Endothelial cell of umbilical vein (primary cell): Measurements from ENCODE around the gene CBFA2T3. TPM values are rescaled to one million over a fixed set of nuclear protein-coding genes. Genes with fewer than 3 reads are reported as not detected.

Experiments
- BruUV-seq: library from RNA; stranded (reverse); fragments of 400-500 nt; replicated peaks from 2 replicates; lab custom pipeline; 2021; lab: Mats Ljungman, UMichigan
- CTCF ChIA-PET: fragments of 300-600, 350-600 bp; sonication (Branson Sonifier 250); formaldehyde crosslinking; loops from one replicate; lab custom pipeline; 2021; ENCODE audit warnings: antibody characterized with exemption, inconsistent platforms; lab: Charles Lee
- POLR2A ChIA-PET: fragments of 300-600, 350-600 bp; sonication (Branson Sonifier 250); formaldehyde crosslinking; loops from one replicate; lab custom pipeline; 2021; ENCODE audit warnings: antibody characterized with exemption, inconsistent platforms; lab: Charles Lee
- DNase-seq: peaks from one replicate; pipeline ENCODE4 v3.0.0-alpha.2; 2011; ENCODE audit warnings: low read depth, low spot score
- FAIRE-seq: peaks from 2 replicates; lab custom pipeline; 2011; peaks lifted over from hg19 to GRCh38; lab: Jason Lieb, UNC
- H2AFZ ChIP-seq: 2 replicates; pipeline ENCODE4 v1.6.0; 2012; ENCODE audit warnings: low read depth, low read length, control low read depth, inconsistent platforms
- H3K27ac ChIP-seq: 2 replicates; pipeline ENCODE4 v1.5.1; 2011; ENCODE audit warnings: low read depth, mild to moderate bottlenecking, control low read depth, low read length, moderate library complexity; ENCODE audit not compliant: insufficient read depth
- H3K27me3 ChIP-seq, 2 experiments: 2 replicates each; pipeline versions ENCODE4 v1.6.0 to v1.6.1; 2011; ENCODE audit warnings: low read length in 2 of 2, mixed read lengths in 1 of 2; ENCODE audit not compliant: control insufficient read depth in 2 of 2, insufficient read depth in 2 of 2
- H3K36me3 ChIP-seq, 2 experiments: 2 replicates in 1 of 2; 3 replicates in 1 of 2; pipeline ENCODE4 v1.5.1; 2011; ENCODE audit warnings: low read length in 2 of 2, mild to moderate bottlenecking in 1 of 2, moderate library complexity in 1 of 2; ENCODE audit not compliant: control insufficient read depth in 2 of 2, insufficient read depth in 2 of 2; ENCODE audit errors: extremely low read depth in 1 of 2
- H3K4me1 ChIP-seq: 3 replicates; pipeline ENCODE4 v1.5.1; 2011; ENCODE audit warnings: mild to moderate bottlenecking, low read length; ENCODE audit not compliant: control insufficient read depth, insufficient read depth; ENCODE audit errors: extremely low read depth
- H3K4me2 ChIP-seq: 2 replicates; pipeline ENCODE4 v1.6.1; 2011; ENCODE audit warnings: low read length, control low read depth, mixed read lengths; ENCODE audit not compliant: insufficient read depth
- H3K4me3 ChIP-seq, 3 experiments: fragments of 200-600 bp in 1 of 3; sonication (generic), shearing (Covaris generic) in 1 of 3; replicated peaks in 1 of 3; 2 replicates each; pipeline ENCODE4 v1.5.1; 2011 to 2016; ENCODE audit warnings: control low read depth in 3 of 3, low read length in 3 of 3, mild to moderate bottlenecking in 2 of 3, inconsistent platforms in 1 of 3, low read depth in 1 of 3, moderate library complexity in 1 of 3; ENCODE audit not compliant: insufficient read depth in 1 of 3
- H3K79me2 ChIP-seq: 2 replicates; pipeline ENCODE4 v1.6.0; 2012; ENCODE audit warnings: low read length, inconsistent platforms; ENCODE audit not compliant: control insufficient read depth, insufficient read depth
- H3K9ac ChIP-seq: replicated peaks from 2 replicates; pipeline ENCODE3; 2011; ENCODE audit warnings: low read length, control low read depth; ENCODE audit not compliant: insufficient read depth; ENCODE audit errors: extremely low read depth
- H3K9me1 ChIP-seq: replicated peaks from 3 replicates; pipeline ENCODE4 v1.6.0; 2011; ENCODE audit warnings: mild to moderate bottlenecking, low read length; ENCODE audit not compliant: control insufficient read depth, insufficient read depth; ENCODE audit errors: extremely low read depth
- H3K9me3 ChIP-seq: replicated peaks from 2 replicates; pipeline ENCODE4 v1.5.1; 2012; ENCODE audit warnings: low read length, inconsistent platforms; ENCODE audit not compliant: control insufficient read depth, insufficient read depth
- H4K20me1 ChIP-seq: replicated peaks from 2 replicates; pipeline ENCODE3; 2011; ENCODE audit warnings: mild to moderate bottlenecking, low read length; ENCODE audit not compliant: control insufficient read depth, insufficient read depth; ENCODE audit errors: extremely low read depth
- CTCF ChIP-seq, 2 donors: IDR thresholded peaks; 1 replicate in 1 of 2; 2 replicates in 1 of 2; pipeline ENCODE4 v1.5.1; 2011; ENCODE audit warnings: low read length in 2 of 2, mild to moderate bottlenecking in 2 of 2, moderate library complexity in 2 of 2, control low read depth in 1 of 2, inconsistent platforms in 1 of 2, low read depth in 1 of 2; ENCODE audit not compliant: insufficient read depth in 1 of 2; ENCODE audit errors: extremely low read depth in 1 of 2
- EZH2 ChIP-seq: IDR thresholded peaks from 2 replicates; pipeline ENCODE4 v1.6.1; 2012; ENCODE audit warnings: borderline replicate concordance, low read depth, mild to moderate bottlenecking, moderate library complexity, low read length, inconsistent platforms; ENCODE audit not compliant: severe bottlenecking
- FOS ChIP-seq: IDR thresholded peaks from 2 replicates; pipeline ENCODE4 v1.6.1; 2011; ENCODE audit warnings: mild to moderate bottlenecking, low read length, moderate library complexity, borderline replicate concordance; ENCODE audit not compliant: insufficient read depth
- GATA2 ChIP-seq: IDR thresholded peaks from 2 replicates; pipeline ENCODE4 v1.7.0; 2011; ENCODE audit warnings: low read depth, mild to moderate bottlenecking, moderate library complexity, mixed read lengths, low read length; ENCODE audit not compliant: insufficient read length, insufficient read depth
- JUN ChIP-seq: IDR thresholded peaks from 2 replicates; pipeline ENCODE4 v1.6.1; 2011; ENCODE audit warnings: borderline replicate concordance, low read depth; ENCODE audit not compliant: insufficient read length, insufficient read depth
- MAX ChIP-seq: IDR thresholded peaks from 2 replicates; pipeline ENCODE4 v1.6.1; 2011; ENCODE audit not compliant: insufficient read depth, insufficient read length
- MYC ChIP-seq: IDR thresholded peaks from one replicate; pipeline ENCODE4 v1.6.1; 2011; ENCODE audit warnings: mild to moderate bottlenecking, low read depth, low read length
- POLR2A ChIP-seq: IDR thresholded peaks from 2 replicates; pipeline ENCODE4 v1.6.1; 2012; ENCODE audit warnings: low read depth, mild to moderate bottlenecking, control low read depth, low read length
- POLR2AphosphoS5 ChIP-seq: IDR thresholded peaks from 2 replicates; pipeline ENCODE4 v1.6.1; 2012; ENCODE audit warnings: low read depth, mild to moderate bottlenecking, control low read depth, low read length, moderate library complexity; ENCODE audit not compliant: insufficient read depth
- dilution Hi-C: fragments of 300-500 bp; cut with MboI; formaldehyde crosslinking; loops from one replicate; pipeline ENCODE4 v1.15.0; 2019; ENCODE audit warnings: low sequenced_read_pairs; ENCODE audit not compliant: extremely low pct_ligation_motif_present
- intact Hi-C: fragments of 100-400 bp; cut with micrococcal nuclease; formaldehyde crosslinking; loops from one replicate; pipeline ENCODE4 v1.10.0; 2022
- polyA plus RNA-seq, 4 experiments: library from polyadenylated mRNA; depleted of rRNA in 3 of 4; stranded (reverse) in 3 of 4; unstranded in 1 of 4; fragments of >200 nt; gene quantifications; 2 replicates each; pipeline versions ENCODE4 v1.2.1 to v1.2.3, GENCODE V29; 2011 to 2012; ENCODE audit warnings: missing spikeins in 1 of 4
- total RNA-seq: library from RNA; stranded (reverse); gene quantifications from 2 replicates; pipeline ENCODE4 v1.2.3, GENCODE V29; 2021

Gene CBFA2T3
- total and polyA plus RNA-seq, 2 donors (not counting 3 experiments of a cell fraction or from before 2014, with no cell fraction given), result not detected

GRCh38 chr16:88847654-88848053 is 129.4 kb downstream of the CBFA2T3 start:
- no peak for DNase-seq
- no TSS peak for BruUV-seq
- Histone ChIP-seq H3K79me2 (no peaks in the 10 kb centered on the region), H4K20me1 (no peaks in the 10 kb centered on the region), H2AFZ (no peak overlapping the region), H3K4me3 (no peak overlapping the region), H3K36me3 (peaks cover 0 to 5% of the 10 kb centered on the region in 2 experiments), H3K9me3 (no peaks in the 10 kb centered on the region), H3K9me1 (no peaks in the 10 kb centered on the region), H3K4me2 (no peak overlapping the region), H3K27ac (no peak overlapping the region), H3K27me3 (no peaks in the 10 kb centered on the region), H3K9ac (no peak overlapping the region), H3K4me1 (no peaks in the 10 kb centered on the region)
- TF ChIP-seq POLR2A, result no peak
- TF ChIP-seq EZH2, result no peak
- TF ChIP-seq FOS, result no peak
- no peak for TF ChIP-seq CTCF (IDR thresholded peaks at IDR 0.05; ENCODE audit: extremely low read depth in 1 of 2, insufficient read depth in 1 of 2, low read depth in 1 of 2, low read length in 2 of 2)
- no peak for TF ChIP-seq POLR2AphosphoS5
- TF ChIP-seq GATA2, result no peak
- no peak for TF ChIP-seq MAX
- TF ChIP-seq MYC, result no peak
- TF ChIP-seq JUN, result no peak
- CTCF ChIA-PET, result interaction anchor here (0.8 kb wide), 1 partner anchor 17 kb away, joined by 3 read pairs; no protein-coding TSS in a partner anchor
- POLR2A ChIA-PET, result no interaction called here
- dilution Hi-C loops (no loop called here), intact Hi-C loops (no loop called here)
- FAIRE-seq, result no peak
